Parathyroid adenoma (tissue), 2 donors: ENCODE measurements around the gene PIGL.

Experiments
- H2AFZ ChIP-seq: fragments of 300-600 bp; sonication (generic); one replicate; pipeline ENCODE4 v1.7.0; 2017; ENCODE audit warnings: antibody characterized with exemption, mild to moderate bottlenecking
- H3K27ac ChIP-seq: fragments of 300-600 bp; sonication (generic); one replicate; pipeline ENCODE4 v1.7.0; 2017
- H3K27me3 ChIP-seq: fragments of 300-600 bp; sonication (generic); one replicate; pipeline ENCODE4 v1.7.0; 2017; ENCODE audit warnings: low read length; ENCODE audit not compliant: control insufficient read depth, insufficient read depth
- H3K36me3 ChIP-seq: fragments of 300-600 bp; sonication (generic); one replicate; pipeline ENCODE4 v1.7.0; 2017; ENCODE audit warnings: low read length; ENCODE audit not compliant: control insufficient read depth, insufficient read depth
- H3K4me1 ChIP-seq: fragments of 300-600 bp; sonication (generic); one replicate; pipeline ENCODE4 v1.7.0; 2017; ENCODE audit warnings: control low read depth
- H3K4me2 ChIP-seq: fragments of 300-600 bp; sonication (generic); one replicate; pipeline ENCODE4 v1.7.0; 2017; ENCODE audit warnings: low read length
- H3K4me3 ChIP-seq: fragments of 300-600 bp; sonication (generic); one replicate; pipeline ENCODE4 v1.7.0; 2017; ENCODE audit warnings: low read depth, low read length
- H3K79me2 ChIP-seq: fragments of 300-600 bp; sonication (generic); one replicate; pipeline ENCODE4 v1.7.0; 2017; ENCODE audit warnings: control low read depth
- H3K9ac ChIP-seq: fragments of 300-600 bp; sonication (generic); one replicate; pipeline ENCODE4 v1.7.0; 2017; ENCODE audit warnings: mild to moderate bottlenecking
- H3K9me3 ChIP-seq: fragments of 300-600 bp; sonication (generic); one replicate; pipeline ENCODE4 v1.7.0; 2017; ENCODE audit warnings: low read length; ENCODE audit not compliant: control insufficient read depth
- TF ChIP-seq, protein P1 (sequence below): fragments of 300-600 bp; sonication (generic); IDR thresholded peaks from one replicate; pipeline ENCODE4 v1.7.0; 2017; ENCODE audit warnings: antibody characterized with exemption, mild to moderate bottlenecking
- donor health status: primary hyperparathyroidism.

Gene PIGL

DNA sequence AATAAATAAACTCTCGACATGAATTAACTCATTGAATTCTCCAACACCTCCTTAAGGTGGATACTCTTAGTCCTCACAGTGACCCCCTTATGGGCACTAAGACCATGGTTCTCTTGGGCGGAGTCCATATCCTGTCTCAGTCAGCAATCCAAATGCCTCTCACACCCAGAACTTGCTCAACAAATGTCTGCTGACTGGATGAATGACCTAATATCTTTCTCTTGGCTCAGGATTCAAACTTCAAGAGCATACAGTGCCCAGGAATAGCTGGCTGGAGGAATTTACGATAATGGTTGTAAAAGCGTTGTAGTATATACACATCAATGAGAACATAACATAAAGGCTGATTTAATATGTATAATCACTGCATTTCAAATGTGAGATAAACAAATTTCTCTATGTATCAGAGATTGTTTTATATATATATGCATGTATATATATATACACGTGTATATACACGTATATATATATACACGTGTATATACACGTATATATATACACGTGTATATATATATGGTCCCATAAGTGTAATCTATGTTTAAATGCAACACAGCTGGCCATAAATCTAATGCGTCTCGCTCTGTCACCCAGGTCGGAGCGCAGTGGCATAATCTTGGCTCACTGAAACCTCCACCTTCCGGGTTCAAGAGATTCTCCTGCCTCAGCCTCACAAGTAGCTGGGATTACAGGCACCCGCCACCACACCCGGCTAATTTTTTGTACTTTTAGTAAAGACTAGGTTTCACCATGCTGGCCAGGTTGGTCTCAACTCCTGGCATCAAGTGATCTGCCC, 157.3 kb downstream of the PIGL start:
- Histone ChIP-seq H3K4me1 (no peaks in the 10 kb centered on the region), H3K79me2 (no peaks in the 10 kb centered on the region), H3K27me3 (no peaks in the 10 kb centered on the region), H2AFZ (no peak overlapping the region), H3K4me3 (no peak overlapping the region), H3K4me2 (no peak overlapping the region), H3K27ac (no peak overlapping the region), H3K9me3 (no peaks in the 10 kb centered on the region), H3K36me3 (no peaks in the 10 kb centered on the region), H3K9ac (no peak overlapping the region)
- TF ChIP-seq, protein P1, sequence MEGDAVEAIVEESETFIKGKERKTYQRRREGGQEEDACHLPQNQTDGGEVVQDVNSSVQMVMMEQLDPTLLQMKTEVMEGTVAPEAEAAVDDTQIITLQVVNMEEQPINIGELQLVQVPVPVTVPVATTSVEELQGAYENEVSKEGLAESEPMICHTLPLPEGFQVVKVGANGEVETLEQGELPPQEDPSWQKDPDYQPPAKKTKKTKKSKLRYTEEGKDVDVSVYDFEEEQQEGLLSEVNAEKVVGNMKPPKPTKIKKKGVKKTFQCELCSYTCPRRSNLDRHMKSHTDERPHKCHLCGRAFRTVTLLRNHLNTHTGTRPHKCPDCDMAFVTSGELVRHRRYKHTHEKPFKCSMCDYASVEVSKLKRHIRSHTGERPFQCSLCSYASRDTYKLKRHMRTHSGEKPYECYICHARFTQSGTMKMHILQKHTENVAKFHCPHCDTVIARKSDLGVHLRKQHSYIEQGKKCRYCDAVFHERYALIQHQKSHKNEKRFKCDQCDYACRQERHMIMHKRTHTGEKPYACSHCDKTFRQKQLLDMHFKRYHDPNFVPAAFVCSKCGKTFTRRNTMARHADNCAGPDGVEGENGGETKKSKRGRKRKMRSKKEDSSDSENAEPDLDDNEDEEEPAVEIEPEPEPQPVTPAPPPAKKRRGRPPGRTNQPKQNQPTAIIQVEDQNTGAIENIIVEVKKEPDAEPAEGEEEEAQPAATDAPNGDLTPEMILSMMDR: no peak
